K562 (cell line): ENCODE data around the gene BCO1. TPM values are rescaled to one million over a fixed set of nuclear protein-coding genes. Genes with fewer than 3 reads are reported as not detected.
A peak's percentile ranks its signal among the peaks of the same experiment; 100 is the strongest.

Source experiments
- ARNT ChIP-seq, 2 experiments: fragments of 450-650 bp; IDR thresholded peaks; 2 replicates each; pipeline ENCODE4 v1.6.1; 2016; ENCODE audit warnings: mild to moderate bottlenecking in 1 of 2
- ILF3 ChIP-seq: fragments of 450-650 bp; IDR thresholded peaks from 2 replicates; pipeline ENCODE4 v1.6.1; 2018; ENCODE audit warnings: antibody characterized with exemption, mild to moderate bottlenecking, moderate library complexity, borderline replicate concordance
- NELFE ChIP-seq: IDR thresholded peaks from 2 replicates; pipeline ENCODE4 v1.6.1; 2011; ENCODE audit warnings: mild to moderate bottlenecking; ENCODE audit not compliant: insufficient read depth, insufficient read length
- PHB2 ChIP-seq: fragments of 450-650 bp; IDR thresholded peaks from 2 replicates; pipeline ENCODE4 v1.6.1; 2017; ENCODE audit warnings: low read depth
- RFX1 ChIP-seq: fragments of 450-650 bp; IDR thresholded peaks from 2 replicates; pipeline ENCODE4 v1.6.1; 2016; ENCODE audit warnings: mild to moderate bottlenecking, moderate library complexity
- ZNF124 ChIP-seq: sonication (generic); formaldehyde crosslinking; IDR thresholded peaks from 2 replicates; pipeline ENCODE4 v1.8.1; 2022; ENCODE audit warnings: missing genetic modification reagents
- ZNF24 ChIP-seq: fragments of 450-650 bp; IDR thresholded peaks from 2 replicates; pipeline ENCODE4 v1.6.1; 2016
- ZNF324 ChIP-seq: fragments of 250-450 bp; sonication (Bioruptor Pico); IDR thresholded peaks from 2 replicates; pipeline ENCODE4 v1.4.0; 2020; ENCODE audit warnings: mild to moderate bottlenecking
- polyA plus RNA-seq, 8 experiments: library from polyadenylated mRNA; depleted of rRNA in 4 of 8; stranded (reverse) in 5 of 8; unstranded in 3 of 8; fragments of >200 nt; fragmentation: Nextera tagmentation in 2 of 8; fragmentation: Illumina TruSeq in 1 of 8; extraction: Ambion mirVana in 2 of 8; extraction: Trizol in 1 of 8; gene quantifications; 2 replicates each; pipeline versions ENCODE4 v1.2.1 to v1.2.3, GENCODE V29; 2011 to 2014; ENCODE audit warnings: inconsistent platforms in 1 of 8, missing spikeins in 1 of 8
- total RNA-seq, 7 experiments: library from RNA; depleted of rRNA in 6 of 7; stranded (reverse); fragments of >200 nt in 6 of 7; fragmentation: Illumina TruSeq in 2 of 7; extraction: Trizol in 2 of 7; gene quantifications; 2 replicates each; pipeline versions ENCODE4 v1.2.1 to v1.2.3, GENCODE V29; 2011 to 2021; ENCODE audit warnings: low replicate concordance in 1 of 7
- TF ChIP-seq, protein P1 (sequence below): fragments of 450-650 bp; IDR thresholded peaks from 2 replicates; pipeline ENCODE4 v1.6.1; 2016; ENCODE audit warnings: low read depth
- TF ChIP-seq, protein P2 (sequence below): fragments of 250-450 bp; sonication (Bioruptor Pico); IDR thresholded peaks from 2 replicates; pipeline ENCODE4 v1.4.0; 2020; ENCODE audit warnings: borderline replicate concordance
- TF ChIP-seq, protein P3 (sequence below): fragments of 250-450 bp; sonication (Bioruptor Pico); IDR thresholded peaks from 2 replicates; pipeline ENCODE4 v1.5.0; 2020; ENCODE audit warnings: mild to moderate bottlenecking, borderline replicate concordance
- TF ChIP-seq, protein P4 (sequence below): sonication (generic); formaldehyde crosslinking; IDR thresholded peaks from 2 replicates; pipeline ENCODE4 v1.8.0; 2022; ENCODE audit warnings: mild to moderate bottlenecking, missing genetic modification reagents
- TF ChIP-seq, protein P5 (sequence below): IDR thresholded peaks from 2 replicates; pipeline ENCODE4 v1.6.1; 2014; ENCODE audit warnings: antibody characterized with exemption

Gene BCO1
- total and polyA plus RNA-seq, 9 of the 15 experiments (the other 6 are each of a cell fraction or from before 2014, with no cell fraction given), result not detected

DNA sequence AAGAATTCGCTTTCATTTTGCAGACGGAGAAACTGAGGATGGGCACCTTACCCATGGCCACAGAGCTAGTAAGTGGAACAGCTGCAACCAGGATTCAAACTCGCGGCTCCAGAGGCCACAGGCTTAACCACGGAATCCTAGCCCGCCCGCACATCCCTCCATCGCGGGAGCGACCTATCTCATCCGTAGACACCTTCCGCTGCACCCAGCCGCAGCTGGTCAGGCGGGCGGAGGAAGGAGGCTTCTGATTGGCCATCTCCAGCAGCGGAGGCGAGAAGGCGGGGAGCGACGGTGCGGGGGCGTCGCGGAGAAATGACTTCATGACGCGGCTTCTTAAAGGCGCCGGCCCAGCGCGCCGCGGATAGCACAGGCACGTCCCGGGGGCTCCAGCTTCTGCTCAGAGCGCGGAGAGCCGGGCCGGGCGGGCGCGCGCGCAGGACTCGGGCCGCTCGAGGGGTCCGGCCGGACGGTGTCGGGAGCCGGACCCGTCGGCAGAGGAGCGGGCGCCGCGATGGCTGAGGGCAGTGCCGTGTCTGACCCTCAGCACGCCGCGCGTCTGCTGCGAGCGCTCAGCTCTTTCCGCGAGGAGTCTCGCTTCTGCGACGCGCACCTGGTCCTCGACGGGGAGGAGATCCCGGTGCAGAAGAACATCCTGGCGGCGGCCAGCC, 76.2 kb downstream of the BCO1 start, which contains the start of gene GAN (continued):
- TF ChIP-seq, protein P1, sequence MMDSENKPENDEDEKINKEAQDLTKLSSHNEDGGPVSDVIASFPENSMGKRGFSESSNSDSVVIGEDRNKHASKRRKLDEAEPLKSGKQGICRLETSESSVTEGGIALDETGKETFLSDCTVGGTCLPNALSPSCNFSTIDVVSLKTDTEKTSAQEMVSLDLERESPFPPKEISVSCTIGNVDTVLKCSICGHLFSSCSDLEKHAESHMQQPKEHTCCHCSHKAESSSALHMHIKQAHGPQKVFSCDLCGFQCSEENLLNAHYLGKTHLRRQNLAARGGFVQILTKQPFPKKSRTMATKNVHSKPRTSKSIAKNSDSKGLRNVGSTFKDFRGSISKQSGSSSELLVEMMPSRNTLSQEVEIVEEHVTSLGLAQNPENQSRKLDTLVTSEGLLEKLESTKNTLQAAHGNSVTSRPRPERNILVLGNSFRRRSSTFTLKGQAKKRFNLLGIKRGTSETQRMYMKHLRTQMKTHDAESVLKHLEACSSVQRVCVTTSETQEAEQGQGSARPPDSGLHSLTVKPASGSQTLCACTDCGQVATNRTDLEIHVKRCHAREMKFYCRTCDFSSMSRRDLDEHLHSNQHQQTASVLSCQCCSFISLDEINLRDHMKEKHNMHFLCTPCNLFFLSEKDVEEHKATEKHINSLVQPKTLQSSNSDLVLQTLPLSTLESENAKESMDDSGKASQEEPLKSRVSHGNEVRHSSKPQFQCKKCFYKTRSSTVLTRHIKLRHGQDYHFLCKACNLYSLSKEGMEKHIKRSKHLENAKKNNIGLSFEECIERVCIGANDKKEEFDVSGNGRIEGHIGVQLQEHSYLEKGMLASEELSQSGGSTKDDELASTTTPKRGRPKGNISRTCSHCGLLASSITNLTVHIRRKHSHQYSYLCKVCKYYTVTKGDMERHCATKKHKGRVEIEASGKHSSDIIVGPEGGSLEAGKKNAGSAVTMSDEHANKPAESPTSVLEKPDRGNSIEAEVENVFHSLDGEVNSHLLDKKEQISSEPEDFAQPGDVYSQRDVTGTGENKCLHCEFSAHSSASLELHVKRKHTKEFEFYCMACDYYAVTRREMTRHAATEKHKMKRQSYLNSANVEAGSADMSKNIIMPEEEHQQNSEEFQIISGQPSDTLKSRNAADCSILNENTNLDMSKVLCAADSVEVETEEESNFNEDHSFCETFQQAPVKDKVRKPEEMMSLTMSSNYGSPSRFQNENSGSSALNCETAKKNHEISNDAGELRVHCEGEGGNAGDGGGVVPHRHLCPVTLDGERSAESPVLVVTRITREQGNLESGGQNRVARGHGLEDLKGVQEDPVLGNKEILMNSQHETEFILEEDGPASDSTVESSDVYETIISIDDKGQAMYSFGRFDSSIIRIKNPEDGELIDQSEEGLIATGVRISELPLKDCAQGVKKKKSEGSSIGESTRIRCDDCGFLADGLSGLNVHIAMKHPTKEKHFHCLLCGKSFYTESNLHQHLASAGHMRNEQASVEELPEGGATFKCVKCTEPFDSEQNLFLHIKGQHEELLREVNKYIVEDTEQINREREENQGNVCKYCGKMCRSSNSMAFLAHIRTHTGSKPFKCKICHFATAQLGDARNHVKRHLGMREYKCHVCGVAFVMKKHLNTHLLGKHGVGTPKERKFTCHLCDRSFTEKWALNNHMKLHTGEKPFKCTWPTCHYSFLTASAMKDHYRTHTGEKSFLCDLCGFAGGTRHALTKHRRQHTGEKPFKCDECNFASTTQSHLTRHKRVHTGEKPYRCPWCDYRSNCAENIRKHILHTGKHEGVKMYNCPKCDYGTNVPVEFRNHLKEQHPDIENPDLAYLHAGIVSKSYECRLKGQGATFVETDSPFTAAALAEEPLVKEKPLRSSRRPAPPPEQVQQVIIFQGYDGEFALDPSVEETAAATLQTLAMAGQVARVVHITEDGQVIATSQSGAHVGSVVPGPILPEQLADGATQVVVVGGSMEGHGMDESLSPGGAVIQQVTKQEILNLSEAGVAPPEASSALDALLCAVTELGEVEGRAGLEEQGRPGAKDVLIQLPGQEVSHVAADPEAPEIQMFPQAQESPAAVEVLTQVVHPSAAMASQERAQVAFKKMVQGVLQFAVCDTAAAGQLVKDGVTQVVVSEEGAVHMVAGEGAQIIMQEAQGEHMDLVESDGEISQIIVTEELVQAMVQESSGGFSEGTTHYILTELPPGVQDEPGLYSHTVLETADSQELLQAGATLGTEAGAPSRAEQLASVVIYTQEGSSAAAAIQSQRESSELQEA, result no peak
- TF ChIP-seq NELFE (no peak), ZNF124 (no peak), ZNF324 (no peak), PHB2 (no peak), ZNF24 (peak; percentile 9; the same call in 1 of the 2 replicates), RFX1 (no peak), ARNT (IDR thresholded peaks at IDR 0.05) (no peak), ILF3 (peak; percentile 79; the same call in 1 of the 2 replicates)
- TF ChIP-seq, protein P2, sequence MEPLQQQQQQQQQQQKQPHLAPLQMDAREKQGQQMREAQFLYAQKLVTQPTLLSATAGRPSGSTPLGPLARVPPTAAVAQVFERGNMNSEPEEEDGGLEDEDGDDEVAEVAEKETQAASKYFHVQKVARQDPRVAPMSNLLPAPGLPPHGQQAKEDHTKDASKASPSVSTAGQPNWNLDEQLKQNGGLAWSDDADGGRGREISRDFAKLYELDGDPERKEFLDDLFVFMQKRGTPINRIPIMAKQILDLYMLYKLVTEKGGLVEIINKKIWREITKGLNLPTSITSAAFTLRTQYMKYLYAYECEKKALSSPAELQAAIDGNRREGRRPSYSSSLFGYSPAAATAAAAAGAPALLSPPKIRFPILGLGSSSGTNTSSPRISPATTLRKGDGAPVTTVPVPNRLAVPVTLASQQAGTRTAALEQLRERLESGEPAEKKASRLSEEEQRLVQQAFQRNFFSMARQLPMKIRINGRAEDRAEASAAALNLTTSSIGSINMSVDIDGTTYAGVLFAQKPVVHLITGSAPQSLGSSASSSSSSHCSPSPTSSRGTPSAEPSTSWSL (CRISPR knock-in tag), result peak; percentile 78; the same call in 1 of the 2 replicates
- TF ChIP-seq, protein P3, sequence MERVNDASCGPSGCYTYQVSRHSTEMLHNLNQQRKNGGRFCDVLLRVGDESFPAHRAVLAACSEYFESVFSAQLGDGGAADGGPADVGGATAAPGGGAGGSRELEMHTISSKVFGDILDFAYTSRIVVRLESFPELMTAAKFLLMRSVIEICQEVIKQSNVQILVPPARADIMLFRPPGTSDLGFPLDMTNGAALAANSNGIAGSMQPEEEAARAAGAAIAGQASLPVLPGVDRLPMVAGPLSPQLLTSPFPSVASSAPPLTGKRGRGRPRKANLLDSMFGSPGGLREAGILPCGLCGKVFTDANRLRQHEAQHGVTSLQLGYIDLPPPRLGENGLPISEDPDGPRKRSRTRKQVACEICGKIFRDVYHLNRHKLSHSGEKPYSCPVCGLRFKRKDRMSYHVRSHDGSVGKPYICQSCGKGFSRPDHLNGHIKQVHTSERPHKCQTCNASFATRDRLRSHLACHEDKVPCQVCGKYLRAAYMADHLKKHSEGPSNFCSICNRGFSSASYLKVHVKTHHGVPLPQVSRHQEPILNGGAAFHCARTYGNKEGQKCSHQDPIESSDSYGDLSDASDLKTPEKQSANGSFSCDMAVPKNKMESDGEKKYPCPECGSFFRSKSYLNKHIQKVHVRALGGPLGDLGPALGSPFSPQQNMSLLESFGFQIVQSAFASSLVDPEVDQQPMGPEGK (CRISPR knock-in tag), result no peak
- TF ChIP-seq, protein P4, sequence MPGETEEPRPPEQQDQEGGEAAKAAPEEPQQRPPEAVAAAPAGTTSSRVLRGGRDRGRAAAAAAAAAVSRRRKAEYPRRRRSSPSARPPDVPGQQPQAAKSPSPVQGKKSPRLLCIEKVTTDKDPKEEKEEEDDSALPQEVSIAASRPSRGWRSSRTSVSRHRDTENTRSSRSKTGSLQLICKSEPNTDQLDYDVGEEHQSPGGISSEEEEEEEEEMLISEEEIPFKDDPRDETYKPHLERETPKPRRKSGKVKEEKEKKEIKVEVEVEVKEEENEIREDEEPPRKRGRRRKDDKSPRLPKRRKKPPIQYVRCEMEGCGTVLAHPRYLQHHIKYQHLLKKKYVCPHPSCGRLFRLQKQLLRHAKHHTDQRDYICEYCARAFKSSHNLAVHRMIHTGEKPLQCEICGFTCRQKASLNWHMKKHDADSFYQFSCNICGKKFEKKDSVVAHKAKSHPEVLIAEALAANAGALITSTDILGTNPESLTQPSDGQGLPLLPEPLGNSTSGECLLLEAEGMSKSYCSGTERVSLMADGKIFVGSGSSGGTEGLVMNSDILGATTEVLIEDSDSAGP (CRISPR knock-in tag), result peak; percentile 97
- TF ChIP-seq, protein P5, sequence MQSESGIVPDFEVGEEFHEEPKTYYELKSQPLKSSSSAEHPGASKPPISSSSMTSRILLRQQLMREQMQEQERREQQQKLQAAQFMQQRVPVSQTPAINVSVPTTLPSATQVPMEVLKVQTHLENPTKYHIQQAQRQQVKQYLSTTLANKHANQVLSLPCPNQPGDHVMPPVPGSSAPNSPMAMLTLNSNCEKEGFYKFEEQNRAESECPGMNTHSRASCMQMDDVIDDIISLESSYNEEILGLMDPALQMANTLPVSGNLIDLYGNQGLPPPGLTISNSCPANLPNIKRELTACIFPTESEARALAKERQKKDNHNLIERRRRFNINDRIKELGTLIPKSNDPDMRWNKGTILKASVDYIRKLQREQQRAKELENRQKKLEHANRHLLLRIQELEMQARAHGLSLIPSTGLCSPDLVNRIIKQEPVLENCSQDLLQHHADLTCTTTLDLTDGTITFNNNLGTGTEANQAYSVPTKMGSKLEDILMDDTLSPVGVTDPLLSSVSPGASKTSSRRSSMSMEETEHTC, result 0 out of 2 replicates have a peak, but pooled peaks have one; percentile 29
